Neural cell (in vitro differentiated cells): Measurements from ENCODE around the gene SLC6A11. TPM values are rescaled to one million over a fixed set of nuclear protein-coding genes. Genes with fewer than 3 reads are reported as not detected.

Experiments
- H2AFZ ChIP-seq: fragments of 200-600, 300-800 bp; sonication (generic), shearing (Covaris generic); 2 replicates; pipeline ENCODE4 v1.6.0; 2014; ENCODE audit warnings: low read depth, mild to moderate bottlenecking, antibody characterized with exemption, low read length, moderate library complexity
- H3F3A ChIP-seq: fragments of 200-600 bp; shearing (Covaris generic); 2 replicates; pipeline ENCODE4 v1.6.1; 2016; ENCODE audit warnings: mild to moderate bottlenecking, moderate library complexity, mixed read lengths, antibody characterized with exemption, low read length; ENCODE audit not compliant: insufficient read depth, poor library complexity, severe bottlenecking
- H3K27ac ChIP-seq: fragments of 200-600, 300-800 bp; sonication (generic), shearing (Covaris generic); 2 replicates; pipeline ENCODE4 v1.5.1; 2014; ENCODE audit warnings: mild to moderate bottlenecking, low read length, moderate library complexity
- H3K27me3 ChIP-seq: fragments of 300-800, 200-600 bp; sonication (generic), shearing (Covaris generic); 2 replicates; pipeline ENCODE4 v1.6.0; 2014; ENCODE audit warnings: mild to moderate bottlenecking, low read depth, low read length, moderate library complexity; ENCODE audit not compliant: insufficient read depth
- H3K36me3 ChIP-seq: fragments of 300-800, 200-600 bp; sonication (generic), shearing (Covaris generic); 2 replicates; pipeline ENCODE4 v1.5.1; 2014; ENCODE audit warnings: mild to moderate bottlenecking, antibody characterized with exemption, low read length, moderate library complexity; ENCODE audit not compliant: insufficient read depth
- H3K4me2 ChIP-seq: fragments of 300-800, 200-600 bp; sonication (generic), shearing (Covaris generic); 2 replicates; pipeline ENCODE4 v1.6.0; 2014; ENCODE audit warnings: mild to moderate bottlenecking, low read length
- H3K4me3 ChIP-seq: fragments of 300-800, 200-600 bp; sonication (generic), shearing (Covaris generic); 2 replicates; pipeline ENCODE4 v1.5.1; 2014; ENCODE audit warnings: mild to moderate bottlenecking, low read length, moderate library complexity
- H3K79me2 ChIP-seq: fragments of 200-600 bp; shearing (Covaris generic); replicated peaks from 2 replicates; pipeline ENCODE4 v1.6.0; 2014; ENCODE audit warnings: mild to moderate bottlenecking, low read length, moderate library complexity; ENCODE audit not compliant: insufficient read depth
- H3K9ac ChIP-seq: fragments of 300-800, 200-600 bp; sonication (generic), shearing (Covaris generic); 2 replicates; pipeline ENCODE4 v1.6.1; 2016; ENCODE audit warnings: mild to moderate bottlenecking, low read length, mixed read lengths
- H3K9me2 ChIP-seq: fragments of 200-600 bp; shearing (Covaris generic); 2 replicates; pipeline ENCODE4 v1.6.1; 2016; ENCODE audit warnings: mild to moderate bottlenecking, low read length, mixed read lengths; ENCODE audit not compliant: insufficient read depth
- H3K9me3 ChIP-seq: fragments of 200-600, 300-800 bp; sonication (generic), shearing (Covaris generic); 2 replicates; pipeline ENCODE4 v1.6.1; 2016; ENCODE audit warnings: mild to moderate bottlenecking, mixed run types, low read length, moderate library complexity, mixed read lengths
- H4K20me1 ChIP-seq: fragments of 200-600 bp; shearing (Covaris generic); 2 replicates; pipeline ENCODE4 v1.6.1; 2016; ENCODE audit warnings: mild to moderate bottlenecking, mixed run types; ENCODE audit not compliant: insufficient read depth
- CTCF ChIP-seq: fragments of 450-650 bp; IDR thresholded peaks from 2 replicates; pipeline ENCODE4 v1.5.1; 2014; ENCODE audit warnings: antibody characterized with exemption, mild to moderate bottlenecking, moderate library complexity; ENCODE audit not compliant: poor library complexity, severe bottlenecking
- EP300 ChIP-seq: fragments of 450-650 bp; conservative IDR thresholded peaks from 2 replicates; pipeline ENCODE4 v1.6.1; 2014; ENCODE audit warnings: antibody characterized with exemption, mild to moderate bottlenecking, moderate library complexity; ENCODE audit not compliant: poor library complexity, severe bottlenecking
- EZH2 ChIP-seq: fragments of 200-600, 300-800 bp; shearing (Covaris generic), sonication (generic); IDR thresholded peaks from 2 replicates; pipeline ENCODE4 v1.6.1; 2014; ENCODE audit warnings: antibody characterized with exemption, low read length, borderline replicate concordance, mild to moderate bottlenecking; ENCODE audit not compliant: insufficient read depth, poor library complexity, severe bottlenecking
- MXI1 ChIP-seq: fragments of 450-650 bp; conservative IDR thresholded peaks from 2 replicates; pipeline ENCODE4 v1.6.1; 2014; ENCODE audit warnings: antibody characterized with exemption, mild to moderate bottlenecking; ENCODE audit not compliant: poor library complexity, severe bottlenecking
- POLR2AphosphoS5 ChIP-seq: IDR thresholded peaks from 2 replicates; pipeline ENCODE4 v1.6.1; 2012
- RAD21 ChIP-seq: fragments of 450-650 bp; conservative IDR thresholded peaks from 2 replicates; pipeline ENCODE4 v1.6.1; 2014; ENCODE audit warnings: antibody characterized with exemption, mild to moderate bottlenecking, moderate library complexity
- REST ChIP-seq: IDR thresholded peaks from 2 replicates; pipeline ENCODE4 v1.6.1; 2012; ENCODE audit warnings: borderline replicate concordance
- SMC3 ChIP-seq: fragments of 450-650 bp; conservative IDR thresholded peaks from 2 replicates; pipeline ENCODE4 v1.6.1; 2014; ENCODE audit warnings: antibody characterized with exemption, mild to moderate bottlenecking, moderate library complexity; ENCODE audit not compliant: poor library complexity
- TAF1 ChIP-seq: IDR thresholded peaks from 2 replicates; pipeline ENCODE4 v1.6.1; 2012; ENCODE audit warnings: low read depth
- polyA plus RNA-seq: library from polyadenylated mRNA; depleted of rRNA; stranded (reverse); fragments of >200 nt; gene quantifications from 2 replicates; pipeline ENCODE4 v1.2.3, GENCODE V29; 2014

Gene SLC6A11
- polyA plus RNA-seq, 1 donor from 2014 or later, result 4.2 TPM

- TF ChIP-seq POLR2AphosphoS5 (no peak), CTCF (no peak), EZH2 (no peak), RAD21 (no peak), TAF1 (no peak), REST (no peak), MXI1 (no peak), SMC3 (no peak), EP300 (no peak)
- H3K36me3 ChIP-seq, result no peaks in the 10 kb centered on the region
- peak overlapping the region; percentile 52 for H3K9ac ChIP-seq
- H3K27me3 ChIP-seq, result no peaks in the 10 kb centered on the region
- no peak overlapping the region for H3K4me3 ChIP-seq
- no peaks in the 10 kb centered on the region for H3K79me2 ChIP-seq
- no peaks in the 10 kb centered on the region for H3K9me3 ChIP-seq
- H3F3A ChIP-seq, result no peaks in the 10 kb centered on the region
- no peak overlapping the region for H2AFZ ChIP-seq
- no peaks in the 10 kb centered on the region for H4K20me1 ChIP-seq
- H3K4me2 ChIP-seq, result no peak overlapping the region
- peak overlapping the region; percentile 86 for H3K27ac ChIP-seq
- H3K9me2 ChIP-seq, result no peaks in the 10 kb centered on the region
These were observed 165.0 kb downstream of the SLC6A11 start for GRCh38 chr3:10981031-10981430.

GRCh38 chr3:10981961-10982360, 165.9 kb downstream of the SLC6A11 start:
- no peaks in the 10 kb centered on the region for H4K20me1 ChIP-seq
- H2AFZ ChIP-seq, result no peak overlapping the region
- H3F3A ChIP-seq, result no peaks in the 10 kb centered on the region
- H3K79me2 ChIP-seq, result no peaks in the 10 kb centered on the region
- no peak overlapping the region for H3K9ac ChIP-seq
- no peaks in the 10 kb centered on the region for H3K36me3 ChIP-seq
- no peak overlapping the region for H3K4me3 ChIP-seq
- no peaks in the 10 kb centered on the region for H3K9me3 ChIP-seq
- H3K4me2 ChIP-seq, result no peak overlapping the region
- no peaks in the 10 kb centered on the region for H3K9me2 ChIP-seq
- TF ChIP-seq CTCF, result no peak
- no peak for TF ChIP-seq SMC3
- no peak for TF ChIP-seq TAF1
- TF ChIP-seq EP300, result no peak
- TF ChIP-seq POLR2AphosphoS5, result no peak
- no peak for TF ChIP-seq RAD21
- TF ChIP-seq REST, result no peak
- TF ChIP-seq MXI1, result no peak
- TF ChIP-seq EZH2, result no peak
- no peak overlapping the region for H3K27ac ChIP-seq
- no peaks in the 10 kb centered on the region for H3K27me3 ChIP-seq
